ENCODE results near the gene PDE8B.

PDE8B gene

GRCh38 chr5:77232574-77233358, 22.3 kb downstream of the PDE8B start:
- no peak for DNase-seq

- no peak for DNase-seq
These were observed 25.6 kb downstream of the PDE8B start for GRCh38 chr5:77235846-77236721.

GRCh38 chr5:77239126-77239741, 28.8 kb downstream of the PDE8B start:
- DNase-seq, result no peak

GRCh38 chr5:77241444-77241843, 31.0 kb downstream of the PDE8B start:
- no peak for DNase-seq

- no peak for DNase-seq
These were observed 39.0 kb downstream of the PDE8B start for GRCh38 chr5:77249475-77249874.

GRCh38 chr5:77250021-77250420, 39.5 kb downstream of the PDE8B start:
- no peak for DNase-seq

GRCh38 chr5:77251921-77252320, 41.4 kb downstream of the PDE8B start:
- no peak for DNase-seq

GRCh38 chr5:77255617-77256016, 45.1 kb downstream of the PDE8B start:
- DNase-seq, result no peak

- DNase-seq, result no peak
These were observed 45.9 kb downstream of the PDE8B start for GRCh38 chr5:77256406-77256805.

GRCh38 chr5:77258652-77259051, 48.2 kb downstream of the PDE8B start:
- no peak for DNase-seq

- no peak for DNase-seq
These were observed 49.0 kb downstream of the PDE8B start for GRCh38 chr5:77259476-77259875.

- DNase-seq, result no peak
These were observed 52.2 kb downstream of the PDE8B start for GRCh38 chr5:77262697-77263096.

- no peak for DNase-seq
These were observed 55.8 kb downstream of the PDE8B start for GRCh38 chr5:77266291-77266690.

- no peak for DNase-seq
These were observed 57.0 kb downstream of the PDE8B start for GRCh38 chr5:77267496-77267895.

GRCh38 chr5:77272206-77272605, 61.7 kb downstream of the PDE8B start:
- DNase-seq, result no peak

GRCh38 chr5:77277759-77278158, 67.3 kb downstream of the PDE8B start:
- DNase-seq, result no peak

- no peak for DNase-seq
These were observed 69.6 kb downstream of the PDE8B start for GRCh38 chr5:77280036-77280435.

GRCh38 chr5:77281969-77282336, 71.5 kb downstream of the PDE8B start:
- DNase-seq, result no peak

GRCh38 chr5:77282337-77283027, 72.0 kb downstream of the PDE8B start:
- DNase-seq, result no peak

GRCh38 chr5:77285251-77285841, 74.9 kb downstream of the PDE8B start:
- DNase-seq, result no peak

GRCh38 chr5:77292026-77292757, 81.7 kb downstream of the PDE8B start:
- DNase-seq, result no peak

- DNase-seq, result no peak
These were observed 83.7 kb downstream of the PDE8B start for GRCh38 chr5:77294185-77294584.

All from activated CD4-positive, CD25-positive, alpha-beta regulatory T cell (primary cell).